ENCODE data around the gene PELI2. TPM values are rescaled to one million over a fixed set of nuclear protein-coding genes. Genes with fewer than 3 reads are reported as not detected.

The PELI2 gene
- total RNA-seq, 1 donor from 2014 or later, result 32.2 TPM

- no peaks in the 10 kb centered on the region for H3K27me3 Mint-ChIP-seq
- H3K27ac Mint-ChIP-seq, result no peak overlapping the region
- no peak overlapping the region for H3K4me3 Mint-ChIP-seq (ENCODE audit: low read depth)
- H3K9me3 Mint-ChIP-seq (ENCODE audit: low read depth), result no peaks in the 10 kb centered on the region
- TF ChIP-seq, protein P1, sequence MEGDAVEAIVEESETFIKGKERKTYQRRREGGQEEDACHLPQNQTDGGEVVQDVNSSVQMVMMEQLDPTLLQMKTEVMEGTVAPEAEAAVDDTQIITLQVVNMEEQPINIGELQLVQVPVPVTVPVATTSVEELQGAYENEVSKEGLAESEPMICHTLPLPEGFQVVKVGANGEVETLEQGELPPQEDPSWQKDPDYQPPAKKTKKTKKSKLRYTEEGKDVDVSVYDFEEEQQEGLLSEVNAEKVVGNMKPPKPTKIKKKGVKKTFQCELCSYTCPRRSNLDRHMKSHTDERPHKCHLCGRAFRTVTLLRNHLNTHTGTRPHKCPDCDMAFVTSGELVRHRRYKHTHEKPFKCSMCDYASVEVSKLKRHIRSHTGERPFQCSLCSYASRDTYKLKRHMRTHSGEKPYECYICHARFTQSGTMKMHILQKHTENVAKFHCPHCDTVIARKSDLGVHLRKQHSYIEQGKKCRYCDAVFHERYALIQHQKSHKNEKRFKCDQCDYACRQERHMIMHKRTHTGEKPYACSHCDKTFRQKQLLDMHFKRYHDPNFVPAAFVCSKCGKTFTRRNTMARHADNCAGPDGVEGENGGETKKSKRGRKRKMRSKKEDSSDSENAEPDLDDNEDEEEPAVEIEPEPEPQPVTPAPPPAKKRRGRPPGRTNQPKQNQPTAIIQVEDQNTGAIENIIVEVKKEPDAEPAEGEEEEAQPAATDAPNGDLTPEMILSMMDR (IDR thresholded peaks at IDR 0.05; ENCODE audit: unreplicated experiment), result no peak
- peaks cover 12% of the 10 kb centered on the region for H3K4me1 Mint-ChIP-seq (ENCODE audit: low read depth)
- no peak for DNase-seq (ENCODE audit: low spot score, unreplicated experiment)
- H3K36me3 Mint-ChIP-seq (ENCODE audit: insufficient read depth), result peaks cover 10% of the 10 kb centered on the region
These were observed 58.8 kb downstream of the PELI2 start for GRCh38 chr14:56177036-56177435.

DNA sequence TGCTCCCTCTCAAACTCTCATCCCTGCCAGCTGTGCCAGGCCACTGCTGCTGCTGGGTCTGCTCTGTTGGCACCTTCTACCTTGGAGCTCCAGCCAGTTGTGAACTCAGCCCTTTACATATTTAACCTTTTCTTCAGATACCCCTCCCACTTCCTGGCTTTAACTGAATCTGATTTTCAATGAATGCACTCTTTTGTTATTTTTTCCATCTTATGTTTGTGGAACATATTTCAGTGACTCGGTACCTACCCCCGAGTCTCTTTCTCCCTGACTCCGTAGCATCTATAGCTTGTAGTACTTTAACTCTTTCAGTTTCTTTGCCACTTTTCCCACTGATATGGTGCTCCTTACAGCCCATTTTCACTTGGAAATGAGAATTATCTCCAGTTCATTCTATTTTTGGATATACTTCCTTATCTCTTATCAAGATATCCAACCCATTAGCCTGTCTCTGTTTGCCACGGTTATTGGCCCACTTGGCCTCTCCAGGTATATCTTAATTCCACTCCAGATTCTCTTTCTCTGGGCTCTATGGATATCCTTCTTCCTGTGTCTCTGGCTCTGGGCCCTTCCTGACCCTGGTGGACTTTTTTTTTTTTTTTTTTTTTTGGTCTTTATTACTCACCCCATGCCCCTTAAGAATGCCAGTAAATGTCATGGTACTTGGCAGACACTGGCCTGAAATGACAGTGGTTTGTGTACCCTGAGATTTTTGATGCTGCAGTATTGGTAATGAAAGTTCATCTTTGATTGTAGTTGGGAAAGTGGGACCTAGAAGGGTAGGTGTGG is 62.7 kb downstream of the PELI2 start:
- H3K4me1 Mint-ChIP-seq (ENCODE audit: low read depth), result peaks cover 8% of the 10 kb centered on the region
- H3K36me3 Mint-ChIP-seq (ENCODE audit: insufficient read depth), result peaks cover 10% of the 10 kb centered on the region
- H3K27ac Mint-ChIP-seq, result no peak overlapping the region
- H3K4me3 Mint-ChIP-seq (ENCODE audit: low read depth), result no peak overlapping the region
- no peak for DNase-seq (ENCODE audit: low spot score, unreplicated experiment)
- H3K9me3 Mint-ChIP-seq (ENCODE audit: low read depth), result no peaks in the 10 kb centered on the region
- TF ChIP-seq, protein P1 (IDR thresholded peaks at IDR 0.05; ENCODE audit: unreplicated experiment), result no peak
- H3K27me3 Mint-ChIP-seq, result no peaks in the 10 kb centered on the region

- Mint-ChIP-seq H3K9me3 (ENCODE audit: low read depth) (no peaks in the 10 kb centered on the region), H3K27ac (peak overlapping the region; percentile 10), H3K4me1 (ENCODE audit: low read depth) (peaks cover 11% of the 10 kb centered on the region), H3K36me3 (ENCODE audit: insufficient read depth) (peaks cover 10% of the 10 kb centered on the region), H3K4me3 (ENCODE audit: low read depth) (no peak overlapping the region), H3K27me3 (no peaks in the 10 kb centered on the region)
- TF ChIP-seq, protein P1 (IDR thresholded peaks at IDR 0.05; ENCODE audit: unreplicated experiment), result no peak
- DNase-seq (ENCODE audit: low spot score, unreplicated experiment), result no peak
These were observed 63.5 kb downstream of the PELI2 start for GRCh38 chr14:56181681-56182085.

DNA sequence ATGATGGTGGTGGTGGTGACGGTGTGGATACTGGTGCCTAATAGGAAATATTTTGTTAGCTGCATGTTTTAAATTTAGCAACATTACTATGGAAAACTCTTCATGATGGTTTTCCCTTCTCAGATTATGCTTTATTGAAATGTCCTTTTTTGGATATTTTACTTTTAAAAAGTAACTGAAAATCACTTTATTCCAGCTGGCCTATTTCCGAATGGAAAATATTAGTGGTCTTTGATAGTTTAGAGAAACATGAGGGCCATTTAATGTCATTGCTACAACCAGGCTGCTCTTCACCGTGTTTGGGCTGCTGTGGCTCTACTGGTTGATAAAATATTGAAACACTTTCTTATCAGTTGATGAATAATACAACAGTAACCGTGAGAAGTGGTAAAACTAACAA is 64.2 kb downstream of the PELI2 start:
- Mint-ChIP-seq H3K9me3 (ENCODE audit: low read depth) (no peaks in the 10 kb centered on the region), H3K36me3 (ENCODE audit: insufficient read depth) (peaks cover 10% of the 10 kb centered on the region), H3K27me3 (no peaks in the 10 kb centered on the region), H3K4me3 (ENCODE audit: low read depth) (no peak overlapping the region), H3K4me1 (ENCODE audit: low read depth) (peaks cover 12% of the 10 kb centered on the region), H3K27ac (peak overlapping the region; percentile 10)
- DNase-seq (ENCODE audit: low spot score, unreplicated experiment), result no peak
- TF ChIP-seq, protein P1 (IDR thresholded peaks at IDR 0.05; ENCODE audit: unreplicated experiment), result no peak

- H3K27me3 Mint-ChIP-seq, result no peaks in the 10 kb centered on the region
- H3K9me3 Mint-ChIP-seq (ENCODE audit: low read depth), result no peaks in the 10 kb centered on the region
- peaks cover 12% of the 10 kb centered on the region for H3K4me1 Mint-ChIP-seq (ENCODE audit: low read depth)
- H3K36me3 Mint-ChIP-seq (ENCODE audit: insufficient read depth), result peaks cover 10% of the 10 kb centered on the region
- DNase-seq (ENCODE audit: low spot score, unreplicated experiment), result no peak
- TF ChIP-seq, protein P1 (IDR thresholded peaks at IDR 0.05; ENCODE audit: unreplicated experiment), result no peak
- H3K27ac Mint-ChIP-seq, result no peak overlapping the region
- H3K4me3 Mint-ChIP-seq (ENCODE audit: low read depth), result no peak overlapping the region
These were observed 65.5 kb downstream of the PELI2 start for GRCh38 chr14:56183631-56184157.
